Activated naive CD4-positive, alpha-beta T cell treated with anti-CD3 and anti-CD28 coated beads, Interleukin-2, amount 10 ng/mL, durations not matched to agents 5 hours and 36 hours (primary cell): Measurements from ENCODE around the gene STUB1. TPM values are rescaled to one million over a fixed set of nuclear protein-coding genes. Genes with fewer than 3 reads are reported as not detected.

ENCODE experiments used
- total RNA-seq, 2 experiments: library from RNA; stranded (reverse); gene quantifications; one replicate each; pipeline ENCODE4 v1.2.3, GENCODE V29; 2021

Gene STUB1
- total RNA-seq, 2 experiments from 2014 or later, result 61.4 to 61.7 TPM

Other genes starting within 250 kb of the STUB1 start
- gene CAPN15, start 152.7 kb upstream of the STUB1 start, total RNA-seq, result 10 to 100 TPM; 71.0 to 71.8 TPM
- not detected for gene PRR35, start 120.0 kb upstream of the STUB1 start, total RNA-seq
- gene NHLRC4, start 113.4 kb upstream of the STUB1 start, total RNA-seq, result 1 to 10 TPM; 4.6 to 4.7 TPM
- 10 to 100 TPM; 32.9 to 36.8 TPM for gene PIGQ, start 110.4 kb upstream of the STUB1 start, total RNA-seq
- gene RAB40C, start 90.3 kb upstream of the STUB1 start, total RNA-seq, result 10 to 100 TPM; 12.7 to 14.1 TPM
- gene WFIKKN1, start 49.4 kb upstream of the STUB1 start, total RNA-seq, result under 1 TPM; 0.33 to 0.36 TPM
- 10 to 100 TPM; 70.0 to 70.7 TPM for gene METTL26, start 44.1 kb upstream of the STUB1 start, total RNA-seq
- 10 to 100 TPM; 28.9 to 31.2 TPM for gene MCRIP2, start 38.6 kb upstream of the STUB1 start, total RNA-seq
- 10 to 100 TPM; 63.2 to 67.3 TPM for gene WDR90, start 31.0 kb upstream of the STUB1 start, total RNA-seq
- gene RHOT2, start 12.3 kb upstream of the STUB1 start, total RNA-seq, result 100 to 1,000 TPM; 126 to 134 TPM
- gene RHBDL1, start 4.7 kb upstream of the STUB1 start, total RNA-seq, result 1 to 10 TPM; 1.3 to 1.6 TPM
- 10 to 100 TPM; 30.3 to 31.4 TPM for gene JMJD8, start 3.9 kb downstream of the STUB1 start, total RNA-seq
- 10 to 100 TPM; 15.2 to 16.1 TPM for gene WDR24, start 10.0 kb downstream of the STUB1 start, total RNA-seq
- 10 to 100 TPM; 21.2 to 21.5 TPM for gene FBXL16, start 25.4 kb downstream of the STUB1 start, total RNA-seq
- gene METRN, start 34.7 kb downstream of the STUB1 start, total RNA-seq, result 1 to 10 TPM; 5.5 TPM
- gene ANTKMT, start 40.7 kb downstream of the STUB1 start, total RNA-seq, result 10 to 100 TPM in 1 of 2 experiments, 1 to 10 TPM in 1; 9.7 to 10.8 TPM
- 1 to 10 TPM; 1.6 to 2.1 TPM for gene CCDC78, start 46.0 kb downstream of the STUB1 start, total RNA-seq
- 1 to 10 TPM; 5.2 to 7.6 TPM for gene HAGHL, start 46.7 kb downstream of the STUB1 start, total RNA-seq
- gene CIAO3, start 60.6 kb downstream of the STUB1 start, total RNA-seq, result 10 to 100 TPM; 30.8 to 33.1 TPM
- gene MSLN, start 80.3 kb downstream of the STUB1 start, total RNA-seq, result not detected
- 10 to 100 TPM; 22.2 to 23.1 TPM for gene RPUSD1, start 108.0 kb downstream of the STUB1 start, total RNA-seq
- gene CHTF18, start 108.2 kb downstream of the STUB1 start, total RNA-seq, result 10 to 100 TPM; 67.0 to 72.2 TPM
- not detected for gene GNG13, start 120.3 kb downstream of the STUB1 start, total RNA-seq